ENCODE results near the gene POLRMT.
A peak's percentile ranks its signal among the peaks of the same experiment; 100 is the strongest.

- no peak for TF ChIP-seq CTCF (IDR thresholded peaks at IDR 0.05)
- TF ChIP-seq POLR2AphosphoS5 (IDR thresholded peaks at IDR 0.05) = peak; percentile 37 to 45 (median 39)
Observed at GRCh38 chr19:662962-663681, 29.8 kb upstream of the POLRMT start, which contains the start of gene RNF126.

Measured in breast epithelium (tissue), 3 donors.